Measurements from ENCODE around the gene IL17RA.

Gene IL17RA

DNA sequence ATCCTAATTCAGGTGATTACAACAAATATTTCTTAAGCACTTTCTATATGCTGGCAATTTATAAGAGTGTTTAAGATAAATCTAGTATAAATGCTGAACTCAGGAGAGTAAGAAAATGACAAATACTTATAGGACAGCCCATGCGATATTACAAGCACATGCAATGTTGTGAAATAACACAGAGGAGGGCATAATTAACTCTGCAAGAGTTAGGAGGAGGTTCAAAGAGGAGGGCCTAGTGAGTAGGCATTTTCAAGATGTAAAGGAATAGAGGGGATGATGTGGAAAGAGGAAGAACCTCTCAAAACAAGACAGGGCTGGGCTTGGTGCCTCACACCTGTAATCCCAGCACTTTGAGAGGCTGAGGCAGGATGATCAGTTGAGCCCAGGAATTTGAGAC lies 37.1 kb upstream of the IL17RA start:
- TF ChIP-seq, protein P1, sequence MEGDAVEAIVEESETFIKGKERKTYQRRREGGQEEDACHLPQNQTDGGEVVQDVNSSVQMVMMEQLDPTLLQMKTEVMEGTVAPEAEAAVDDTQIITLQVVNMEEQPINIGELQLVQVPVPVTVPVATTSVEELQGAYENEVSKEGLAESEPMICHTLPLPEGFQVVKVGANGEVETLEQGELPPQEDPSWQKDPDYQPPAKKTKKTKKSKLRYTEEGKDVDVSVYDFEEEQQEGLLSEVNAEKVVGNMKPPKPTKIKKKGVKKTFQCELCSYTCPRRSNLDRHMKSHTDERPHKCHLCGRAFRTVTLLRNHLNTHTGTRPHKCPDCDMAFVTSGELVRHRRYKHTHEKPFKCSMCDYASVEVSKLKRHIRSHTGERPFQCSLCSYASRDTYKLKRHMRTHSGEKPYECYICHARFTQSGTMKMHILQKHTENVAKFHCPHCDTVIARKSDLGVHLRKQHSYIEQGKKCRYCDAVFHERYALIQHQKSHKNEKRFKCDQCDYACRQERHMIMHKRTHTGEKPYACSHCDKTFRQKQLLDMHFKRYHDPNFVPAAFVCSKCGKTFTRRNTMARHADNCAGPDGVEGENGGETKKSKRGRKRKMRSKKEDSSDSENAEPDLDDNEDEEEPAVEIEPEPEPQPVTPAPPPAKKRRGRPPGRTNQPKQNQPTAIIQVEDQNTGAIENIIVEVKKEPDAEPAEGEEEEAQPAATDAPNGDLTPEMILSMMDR (IDR thresholded peaks at IDR 0.05; ENCODE audit: low read depth, low read length): no peak
- H3K27me3 ChIP-seq: no peaks in the 10 kb centered on the region
- DNase-seq: no peak
- no peak overlapping the region for H3K4me3 ChIP-seq (ENCODE audit: low read depth, low read length)
- H3K36me3 ChIP-seq: no peaks in the 10 kb centered on the region
- no peaks in the 10 kb centered on the region for H3K9me3 ChIP-seq
- no peaks in the 10 kb centered on the region for H3K4me1 ChIP-seq

GRCh38 chr22:17056058-17056457 lies 28.7 kb upstream of the IL17RA start:
- Histone ChIP-seq H3K36me3 (no peaks in the 10 kb centered on the region), H3K9me3 (no peaks in the 10 kb centered on the region), H3K4me1 (no peaks in the 10 kb centered on the region), H3K27me3 (peaks cover 3% of the 10 kb centered on the region; the same call in 1 of the 2 replicates), H3K4me3 (ENCODE audit: low read depth, low read length) (no peak overlapping the region)
- no peak for DNase-seq
- TF ChIP-seq, protein P1 (IDR thresholded peaks at IDR 0.05; ENCODE audit: low read depth, low read length): no peak

GRCh38 chr22:17056807-17057206 lies 28.0 kb upstream of the IL17RA start:
- H3K36me3 ChIP-seq: no peaks in the 10 kb centered on the region
- DNase-seq: no peak
- no peak overlapping the region for H3K4me3 ChIP-seq (ENCODE audit: low read depth, low read length)
- H3K4me1 ChIP-seq: no peaks in the 10 kb centered on the region
- TF ChIP-seq, protein P1 (IDR thresholded peaks at IDR 0.05; ENCODE audit: low read depth, low read length): no peak
- peaks cover 3% of the 10 kb centered on the region; the same call in 1 of the 2 replicates for H3K27me3 ChIP-seq
- H3K9me3 ChIP-seq: no peaks in the 10 kb centered on the region

- H3K4me3 ChIP-seq (ENCODE audit: low read depth, low read length): no peak overlapping the region
- H3K9me3 ChIP-seq: no peaks in the 10 kb centered on the region
- DNase-seq: peak; percentile 68
- H3K36me3 ChIP-seq: no peaks in the 10 kb centered on the region
- TF ChIP-seq, protein P1 (IDR thresholded peaks at IDR 0.05; ENCODE audit: low read depth, low read length): peak; percentile 94
- peaks cover 3% of the 10 kb centered on the region; the same call in 1 of the 2 replicates for H3K27me3 ChIP-seq
- H3K4me1 ChIP-seq: no peaks in the 10 kb centered on the region
These were observed 26.6 kb upstream of the IL17RA start for GRCh38 chr22:17057959-17058814.

GRCh38 chr22:17060126-17060525 lies 24.7 kb upstream of the IL17RA start:
- Histone ChIP-seq H3K4me1 (no peaks in the 10 kb centered on the region), H3K4me3 (ENCODE audit: low read depth, low read length) (no peak overlapping the region), H3K27me3 (peaks cover 3% of the 10 kb centered on the region; the same call in 1 of the 2 replicates), H3K36me3 (no peaks in the 10 kb centered on the region), H3K9me3 (no peaks in the 10 kb centered on the region)
- TF ChIP-seq, protein P1 (IDR thresholded peaks at IDR 0.05; ENCODE audit: low read depth, low read length): no peak
- DNase-seq: no peak

All from BE2C (cell line).